ENCODE results near the gene NEDD4L.
"Not testable (repeated sequence)": the region's sequence is repeated elsewhere in the genome, so short reads cannot be mapped to it uniquely, and the experiment has no call there.

The NEDD4L gene

DNA sequence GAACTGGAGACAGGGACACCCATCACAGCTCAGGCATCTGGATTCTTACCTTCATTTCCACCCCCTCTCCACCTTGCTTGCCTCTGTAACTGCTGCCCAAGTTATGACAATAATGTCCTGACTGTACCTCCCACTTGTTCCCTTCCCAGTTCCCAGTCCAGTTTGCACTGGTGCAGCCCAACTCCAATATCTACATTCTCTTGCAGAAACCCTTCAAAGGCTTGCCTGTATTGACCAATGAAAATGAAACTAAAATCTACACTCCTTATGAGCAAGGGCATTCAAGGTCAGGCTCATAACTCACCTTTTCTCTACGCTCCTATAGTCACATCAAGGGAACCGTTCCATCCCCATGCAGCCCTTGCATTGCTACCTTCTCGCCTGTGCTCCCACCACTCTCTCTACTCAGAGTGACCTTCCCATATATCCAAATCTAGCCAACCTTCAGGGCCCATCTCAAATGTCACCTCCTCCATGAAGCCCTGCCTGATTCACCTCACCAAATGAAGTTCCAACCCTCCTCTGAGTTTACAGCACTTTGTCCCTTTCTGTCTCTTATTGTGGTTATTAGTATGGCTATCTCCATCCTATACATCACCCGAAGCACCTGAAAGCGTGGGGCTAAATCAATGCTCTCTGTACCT, 365.9 kb downstream of the NEDD4L start:
- no peak for DNase-seq

DNA sequence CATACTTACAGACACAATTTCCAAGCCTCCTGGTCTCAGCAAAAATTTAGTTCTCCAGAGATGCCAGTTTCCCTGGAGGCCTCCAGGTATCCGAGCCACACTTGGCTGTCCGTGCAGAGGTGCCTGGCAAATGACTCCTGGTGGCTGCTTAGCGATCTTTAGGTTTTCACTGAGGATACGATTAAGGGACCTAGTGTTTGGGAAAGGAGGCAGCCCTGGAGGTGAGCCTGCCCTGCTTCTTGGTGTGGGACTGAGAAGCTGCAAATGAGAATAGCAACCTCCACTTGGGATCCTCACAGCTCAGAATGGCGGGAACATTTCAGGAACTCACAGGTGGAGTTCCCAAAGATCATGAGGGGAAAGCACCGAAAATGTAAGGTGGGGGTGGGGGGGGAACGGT, 367.3 kb downstream of the NEDD4L start:
- no peak for DNase-seq

DNA sequence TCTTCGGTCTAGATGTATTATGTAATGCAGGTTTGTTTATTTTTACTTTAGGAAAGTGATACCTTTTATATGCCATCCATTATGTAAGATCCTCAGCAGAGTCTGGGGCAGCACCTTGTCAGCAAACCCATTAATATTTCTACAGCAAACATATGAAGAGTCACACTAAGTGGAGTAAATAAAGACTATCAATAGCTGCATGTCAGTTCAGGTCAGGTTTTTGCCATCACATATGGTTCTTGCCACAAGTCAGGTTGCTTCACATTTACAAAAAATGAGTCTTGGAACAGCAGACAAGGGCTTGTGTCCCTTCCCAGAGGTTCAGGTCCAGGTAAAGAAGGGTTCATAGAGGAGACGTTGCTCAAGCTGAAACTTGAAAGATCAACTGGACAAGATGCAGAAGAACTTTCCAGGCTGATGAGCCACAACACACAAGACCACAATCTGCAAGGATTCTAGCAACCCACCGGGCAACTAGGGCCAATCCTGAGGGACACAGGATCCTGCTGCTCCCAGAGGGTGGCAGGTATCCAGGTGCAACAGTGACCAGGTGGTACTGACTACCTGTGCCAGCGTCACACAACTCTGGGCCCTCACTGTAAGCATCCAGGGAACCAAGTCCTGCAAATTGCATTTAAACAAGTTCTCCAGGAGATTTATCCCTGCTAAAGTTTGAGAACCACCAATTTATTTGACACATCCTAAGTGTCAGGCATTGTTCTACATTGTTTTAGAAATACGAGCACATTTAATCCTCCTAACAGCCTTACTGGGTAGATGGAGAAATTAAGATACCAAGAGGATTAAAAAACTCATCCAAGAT, 369.0 kb downstream of the NEDD4L start:
- DNase-seq = no peak

DNA sequence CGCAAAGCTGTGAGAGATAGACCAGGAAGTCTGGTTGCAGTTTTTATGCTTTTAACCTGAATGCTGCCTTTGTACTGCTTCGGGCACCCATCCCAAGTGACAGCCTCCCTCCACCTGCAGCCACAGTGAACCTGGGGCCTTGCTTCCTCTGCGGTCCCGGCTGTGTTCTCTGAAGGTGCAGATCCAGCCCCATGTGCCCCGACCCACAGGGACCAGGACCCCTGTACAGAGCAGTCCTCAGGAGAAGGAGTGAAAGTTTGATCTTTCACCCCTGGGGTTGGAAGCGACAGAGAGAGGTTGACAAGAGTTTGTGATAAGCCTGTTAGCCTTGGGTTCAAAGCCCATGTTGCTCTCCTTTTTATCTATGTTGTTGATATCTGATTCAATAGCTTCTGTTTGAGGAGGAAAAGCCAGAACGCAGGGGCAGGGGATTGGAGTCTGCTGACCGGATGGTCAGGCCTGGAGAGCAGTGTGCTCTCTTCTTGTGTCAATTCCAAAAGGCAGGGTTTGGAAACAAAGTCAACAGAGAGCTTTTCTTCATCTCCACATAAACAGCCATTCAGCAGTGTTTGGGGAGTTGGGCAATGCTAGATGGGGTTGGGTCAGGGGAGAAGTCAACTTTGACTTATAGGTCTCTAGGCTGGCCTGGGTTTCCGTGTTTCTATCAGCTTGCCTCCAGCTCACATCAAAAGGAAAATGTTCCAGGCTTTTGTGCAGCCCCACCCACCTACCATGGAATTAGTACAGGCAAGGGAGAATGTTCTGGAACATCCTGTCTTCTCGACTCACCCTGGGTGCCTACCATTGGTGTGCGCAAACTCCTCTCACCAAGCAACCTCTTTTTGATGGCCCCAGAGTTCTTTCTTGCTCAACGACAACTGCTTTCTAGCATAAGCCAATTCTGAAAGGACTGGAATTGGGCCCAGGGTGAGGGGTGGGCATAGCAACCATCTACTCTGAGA, 369.9 kb downstream of the NEDD4L start:
- no peak for DNase-seq

DNA sequence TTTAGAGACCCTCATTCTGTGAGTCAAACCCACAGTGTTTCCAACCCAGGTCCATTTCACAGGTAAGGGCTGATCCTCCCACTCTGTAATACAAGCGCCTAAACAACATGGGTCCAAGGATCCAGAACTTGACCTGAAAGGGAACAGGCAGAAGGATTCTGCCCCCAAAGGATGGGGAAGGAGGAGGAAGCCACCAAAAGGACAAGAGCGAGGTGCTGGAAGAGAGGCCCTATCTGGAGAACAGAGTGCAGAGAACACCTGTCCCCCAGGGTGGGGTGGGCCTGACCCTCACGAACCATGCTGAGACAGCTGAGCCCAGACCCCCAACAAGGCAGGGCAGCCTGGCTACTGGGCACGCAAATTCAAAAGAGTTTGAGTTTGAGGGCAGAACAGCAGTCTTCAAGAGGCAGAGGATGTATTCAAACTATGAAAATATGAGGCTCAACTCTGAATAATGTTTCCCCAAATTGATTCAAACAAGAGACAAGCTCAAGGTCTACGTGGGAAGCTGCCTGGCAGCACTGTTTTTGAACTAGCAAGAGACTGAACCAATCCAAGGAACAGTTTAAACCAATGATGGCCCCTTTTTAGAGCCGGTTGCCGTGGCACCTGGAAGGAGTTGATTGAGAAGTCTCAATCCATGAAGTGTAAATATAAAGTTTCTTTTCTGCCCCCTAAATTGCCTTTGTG, 372.1 kb downstream of the NEDD4L start:
- no peak for DNase-seq

DNA sequence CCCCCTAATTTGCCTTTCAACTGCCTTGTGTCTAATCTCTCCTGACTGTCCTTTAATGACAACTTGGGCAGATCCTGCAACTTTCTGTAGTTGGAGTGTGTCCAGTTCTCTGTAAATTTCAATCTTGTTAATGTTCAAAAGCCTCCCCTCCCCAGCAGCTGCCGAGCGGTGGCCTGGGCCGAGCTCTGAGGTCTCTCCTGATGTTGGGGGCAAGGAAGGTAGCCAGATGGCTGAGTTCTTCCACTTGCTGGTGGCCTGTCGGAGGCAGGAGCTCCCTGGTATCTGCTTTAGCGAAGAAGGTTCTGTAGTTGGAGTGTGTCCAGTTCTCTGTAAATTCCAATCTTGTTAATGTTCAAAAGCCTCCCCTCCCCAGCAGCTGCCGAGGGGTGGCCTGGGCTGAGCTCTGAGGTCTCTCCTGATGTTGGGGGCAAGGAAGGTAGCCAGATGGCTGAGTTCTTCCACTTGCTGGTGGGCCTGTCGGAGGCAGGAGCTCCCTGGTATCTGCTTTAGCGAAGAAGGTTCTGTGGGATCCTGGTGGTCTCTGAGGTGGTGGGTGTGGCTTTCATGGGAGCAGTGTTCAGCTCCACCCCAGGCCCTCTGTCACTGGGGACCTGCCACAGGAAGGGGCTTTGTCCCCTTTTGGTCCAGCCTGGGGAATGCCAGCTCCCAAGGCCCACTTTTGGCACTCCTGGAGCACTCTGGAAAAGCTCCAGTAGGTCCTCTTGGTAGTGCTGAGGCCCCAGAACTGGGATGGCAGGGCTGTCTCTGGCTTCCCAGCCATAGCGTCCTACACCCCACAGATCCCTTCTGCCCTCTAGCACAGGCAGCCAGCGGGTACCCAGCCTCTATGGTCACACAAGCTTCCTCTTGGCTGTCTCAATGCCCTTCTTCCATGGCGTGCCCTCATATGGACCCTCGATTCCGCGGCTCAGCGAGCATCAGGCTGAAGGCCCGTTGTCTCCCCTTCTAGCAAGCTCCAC, 373.0 kb downstream of the NEDD4L start:
- no peak for DNase-seq

DNA sequence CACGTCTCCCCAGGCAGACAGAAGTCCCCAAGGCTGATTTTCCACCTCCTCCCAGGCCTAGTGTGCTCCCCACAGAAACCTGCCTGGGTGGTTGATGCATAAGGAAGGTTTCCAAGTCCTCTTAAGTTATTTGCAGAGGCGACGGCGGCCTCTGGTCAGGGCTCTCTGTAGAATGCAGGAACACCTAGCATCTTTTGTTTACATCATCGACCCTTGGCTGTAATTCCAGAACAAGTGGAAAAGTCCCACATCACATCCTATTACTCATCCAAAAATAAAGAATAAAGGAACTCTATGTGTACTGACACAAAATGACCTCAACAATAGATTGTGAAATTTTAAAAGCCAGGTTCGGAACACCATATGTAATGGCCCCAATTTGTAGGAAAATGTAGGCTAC, 373.7 kb downstream of the NEDD4L start:
- DNase-seq = no peak

DNA sequence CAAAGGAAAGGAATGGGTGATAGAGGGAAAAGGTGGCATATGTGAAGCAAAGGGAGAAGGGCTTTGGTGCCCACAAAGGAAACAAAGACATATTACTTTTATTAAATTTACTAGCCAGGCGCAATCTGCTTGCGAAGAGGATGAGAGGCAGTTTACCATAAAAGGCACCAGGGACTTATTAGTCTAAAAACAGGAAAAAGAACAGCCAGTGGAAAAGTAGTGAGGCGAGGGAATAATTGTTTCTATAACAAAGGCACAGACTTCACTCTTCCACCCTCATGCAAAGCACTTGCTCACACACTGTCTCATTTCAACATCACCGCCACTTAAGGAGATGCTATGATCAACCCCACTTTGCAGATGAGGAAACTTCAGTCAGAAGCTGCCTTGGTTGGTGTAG, 374.3 kb downstream of the NEDD4L start:
- no peak for DNase-seq

DNA sequence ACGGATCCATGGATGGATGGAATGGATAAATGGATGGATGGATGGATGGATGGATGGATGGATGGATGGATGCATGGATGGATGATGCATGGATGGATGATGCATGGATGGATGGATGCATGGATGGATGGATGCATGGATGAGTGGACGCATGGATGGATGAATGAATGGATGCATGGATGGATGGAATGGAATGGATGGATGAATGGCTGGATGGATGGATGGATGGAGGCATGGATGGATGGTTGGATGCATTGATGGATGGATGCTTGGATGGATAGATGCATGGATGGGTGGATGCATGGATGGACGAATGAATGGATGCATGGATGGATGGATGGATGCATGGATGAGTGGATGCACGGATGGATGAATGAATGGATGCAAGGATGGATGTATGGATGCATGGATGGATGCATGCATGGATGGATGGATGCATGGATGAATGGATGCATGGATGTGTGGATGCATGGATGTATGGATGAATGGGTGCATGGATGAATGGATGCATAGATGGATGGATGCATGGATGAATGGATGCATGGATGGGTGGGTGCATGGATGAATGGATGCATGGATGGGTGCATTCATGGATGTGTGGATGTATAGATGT, 375.7 kb downstream of the NEDD4L start:
- no peak for DNase-seq

DNA sequence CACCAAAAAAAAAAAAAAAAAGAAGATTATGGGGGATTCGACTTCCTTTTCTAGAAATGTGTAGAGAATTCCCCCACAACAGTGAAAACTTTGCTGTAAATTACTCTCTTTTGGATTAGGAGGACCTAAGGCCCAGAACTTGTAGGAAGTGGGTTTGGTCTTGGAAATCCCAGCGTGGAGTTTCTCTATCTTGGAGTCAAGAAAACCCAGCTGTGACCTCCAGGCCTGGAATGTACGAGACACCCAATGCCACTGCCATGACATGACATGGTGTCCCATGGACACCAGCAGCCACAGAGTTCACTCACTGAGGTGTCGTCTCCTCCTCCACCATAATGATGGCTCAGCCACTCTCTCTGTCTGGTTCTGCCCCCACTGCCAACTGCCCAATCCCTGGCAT, 382.6 kb downstream of the NEDD4L start:
- no peak for DNase-seq

DNA sequence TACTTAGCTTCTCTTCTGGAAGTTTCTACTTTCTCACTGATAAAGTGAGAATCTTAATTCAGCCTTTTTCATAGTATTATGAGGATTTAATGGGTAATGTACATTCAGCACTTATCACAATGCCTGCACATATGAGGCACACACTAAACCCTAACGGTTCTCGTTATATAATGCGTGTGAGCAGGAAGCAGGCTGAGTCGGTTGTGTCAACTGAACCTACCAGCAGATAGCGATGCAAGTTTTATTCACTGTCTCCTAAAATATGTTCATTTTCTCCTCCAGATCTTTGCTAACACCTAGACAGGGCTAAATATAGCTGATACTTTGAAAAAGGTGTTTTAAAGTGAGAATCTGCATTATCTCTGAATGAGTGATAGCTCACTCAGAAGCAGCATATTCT, 383.3 kb downstream of the NEDD4L start:
- no peak for DNase-seq

DNA sequence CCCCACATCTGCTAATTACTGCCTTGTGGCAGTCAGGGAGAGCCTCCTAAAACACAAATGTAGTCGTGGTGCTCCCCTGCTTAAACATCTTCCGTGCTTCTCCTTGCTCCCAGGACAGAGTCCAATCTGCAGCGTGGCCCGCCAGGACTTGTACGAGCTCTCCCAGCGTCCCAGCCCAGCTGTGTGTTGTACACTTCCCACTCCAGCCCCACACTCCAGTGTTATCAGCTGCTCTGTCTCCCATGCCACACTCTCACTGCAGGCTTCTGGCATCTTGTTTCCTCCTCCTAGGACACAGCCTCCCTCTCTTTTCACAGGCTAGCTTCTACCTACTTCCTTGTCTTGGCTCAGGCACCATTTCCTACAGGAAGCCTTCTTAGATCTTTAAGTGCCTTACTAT, 385.4 kb downstream of the NEDD4L start:
- DNase-seq = no peak

DNA sequence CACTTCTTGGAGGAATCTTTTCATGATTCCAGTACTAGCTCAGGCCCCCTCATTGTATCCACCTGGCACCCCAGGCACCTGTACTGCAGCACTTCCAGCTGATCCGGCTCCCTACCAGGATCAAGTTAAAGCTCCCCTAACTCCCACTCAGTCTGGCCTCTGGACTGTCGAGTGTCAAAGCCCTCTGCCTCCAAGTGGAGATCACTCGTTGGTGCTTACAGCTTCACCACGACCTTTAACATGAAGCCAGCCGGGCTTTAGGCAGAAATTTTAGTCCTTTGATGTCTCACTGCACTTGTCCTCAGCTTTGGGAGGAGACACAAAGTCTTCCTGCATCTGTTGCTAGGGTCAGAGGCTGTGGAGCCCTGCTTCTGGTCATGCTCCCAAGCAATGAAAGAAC, 387.2 kb downstream of the NEDD4L start:
- no peak for DNase-seq

DNA sequence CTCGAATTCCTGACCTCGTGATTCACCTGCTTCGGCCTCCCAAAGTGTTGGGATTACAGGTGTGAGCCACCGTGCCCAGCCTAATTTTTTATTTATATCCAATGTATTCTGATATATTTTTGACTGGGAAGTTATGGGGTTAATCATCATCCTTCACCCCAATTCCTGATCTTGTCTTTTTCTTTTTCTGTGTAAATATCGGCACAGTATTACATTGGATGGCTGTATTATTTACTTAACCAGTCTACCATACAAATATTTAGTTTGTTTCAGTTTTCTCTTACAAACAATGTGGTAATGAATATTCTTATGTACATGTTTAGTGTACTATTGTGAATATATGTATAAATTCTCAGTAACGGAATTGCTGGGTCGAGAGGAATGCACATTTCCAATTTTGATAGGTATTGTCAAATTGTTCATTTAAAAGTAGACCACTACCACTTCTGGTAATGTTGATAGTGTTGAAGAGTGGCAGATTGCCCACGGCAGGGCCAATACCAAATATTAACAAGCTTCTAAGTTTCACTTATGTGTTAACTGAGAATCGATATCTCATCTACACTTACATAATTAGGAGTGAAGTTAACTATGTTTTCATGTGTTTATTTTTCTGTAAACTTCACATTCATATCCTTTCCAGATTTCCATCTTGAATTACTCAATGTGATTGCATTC, 388.2 kb downstream of the NEDD4L start:
- DNase-seq = no peak

DNA sequence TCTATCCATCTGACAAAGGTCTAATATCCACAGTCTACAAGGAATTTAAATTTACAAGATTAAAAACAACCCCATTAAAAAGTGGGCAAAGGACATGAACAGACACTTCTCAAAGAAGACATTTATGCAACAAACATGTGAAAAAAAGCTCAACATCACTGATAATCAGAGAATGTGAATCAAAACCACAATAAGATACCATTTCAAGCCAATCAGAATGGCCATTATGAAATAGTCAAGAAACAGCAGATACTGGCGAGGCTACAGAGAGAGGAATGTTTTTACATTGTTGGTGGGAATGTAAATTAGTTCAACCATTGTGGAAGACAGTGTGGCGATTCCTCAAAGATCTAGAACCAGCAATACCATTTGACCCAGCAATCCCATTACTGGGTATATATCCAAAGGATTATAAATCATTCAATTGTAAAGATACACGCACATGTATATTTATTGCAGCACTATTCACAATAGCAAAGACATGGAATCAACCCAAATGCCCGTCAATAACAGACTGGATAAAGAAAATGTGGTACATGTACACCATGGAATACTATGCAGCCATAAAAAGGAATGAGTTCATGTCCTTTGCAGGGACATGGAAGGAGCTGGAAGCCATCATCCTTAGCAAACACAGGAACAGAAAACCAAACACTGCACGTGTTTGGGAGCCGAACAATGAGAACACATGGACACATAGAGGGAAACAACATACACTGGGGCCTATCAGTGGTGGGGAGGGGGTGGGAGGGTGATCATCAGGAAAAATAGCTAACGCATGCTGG, 391.4 kb downstream of the NEDD4L start:
- not testable (repeated sequence) for DNase-seq

DNA sequence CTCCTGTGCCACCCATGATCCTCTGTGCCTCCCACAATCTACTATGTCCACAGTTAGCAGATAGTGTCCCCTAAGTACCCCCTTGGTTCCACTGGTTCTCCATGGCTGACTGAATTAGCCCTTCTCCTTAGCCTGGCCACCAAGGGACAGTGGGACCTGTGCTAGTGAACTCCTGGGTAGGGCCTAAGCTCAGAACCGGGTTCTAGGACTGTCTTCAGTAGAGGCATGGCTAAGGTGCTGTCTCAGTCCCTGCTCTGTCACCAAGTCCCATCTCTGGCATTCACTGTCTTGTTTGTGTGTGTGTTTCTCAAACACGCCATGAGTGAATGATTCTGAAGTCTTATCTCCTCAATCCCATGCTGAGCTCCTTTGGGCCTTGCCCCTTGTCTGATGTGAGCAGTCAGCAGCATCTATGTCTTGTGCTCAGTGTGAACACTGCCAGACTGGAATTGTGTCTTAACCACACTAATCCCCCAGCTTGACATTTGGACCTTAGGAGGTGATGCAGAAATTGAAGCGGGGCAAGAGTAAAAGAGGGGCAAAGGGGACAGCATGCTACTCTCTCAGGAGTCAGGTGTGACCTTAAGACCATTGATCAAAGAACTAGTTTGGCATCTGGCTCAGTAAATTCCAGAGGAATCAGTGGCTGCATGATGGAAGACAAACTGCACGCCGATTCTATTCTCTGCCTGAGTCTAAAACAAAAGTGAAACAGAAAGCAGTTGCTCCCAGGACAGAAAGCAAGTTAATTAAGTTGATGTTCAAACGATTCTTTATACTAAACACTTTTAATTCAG, 394.3 kb downstream of the NEDD4L start:
- DNase-seq = no peak

DNA sequence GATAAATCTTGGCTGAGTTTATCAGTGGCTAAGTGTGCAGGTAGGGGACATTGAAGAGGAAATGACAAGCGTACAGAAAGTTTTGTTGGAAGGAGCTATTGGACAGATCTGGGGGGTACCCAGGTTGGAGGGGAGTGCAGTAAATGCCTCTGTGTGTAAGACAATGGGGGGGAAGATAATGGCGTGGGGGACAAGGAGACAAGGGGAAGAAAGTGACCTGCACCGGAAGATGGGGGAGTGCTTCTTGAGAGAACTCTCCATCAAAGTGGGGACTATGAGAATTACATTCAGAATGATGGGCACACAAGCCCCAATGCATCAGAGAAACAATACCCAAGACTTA, 394.9 kb downstream of the NEDD4L start:
- no peak for DNase-seq

All from anterior cingulate cortex (tissue), 58 donors.